ENCODE results near the gene CXorf65.

The CXorf65 gene

DNA sequence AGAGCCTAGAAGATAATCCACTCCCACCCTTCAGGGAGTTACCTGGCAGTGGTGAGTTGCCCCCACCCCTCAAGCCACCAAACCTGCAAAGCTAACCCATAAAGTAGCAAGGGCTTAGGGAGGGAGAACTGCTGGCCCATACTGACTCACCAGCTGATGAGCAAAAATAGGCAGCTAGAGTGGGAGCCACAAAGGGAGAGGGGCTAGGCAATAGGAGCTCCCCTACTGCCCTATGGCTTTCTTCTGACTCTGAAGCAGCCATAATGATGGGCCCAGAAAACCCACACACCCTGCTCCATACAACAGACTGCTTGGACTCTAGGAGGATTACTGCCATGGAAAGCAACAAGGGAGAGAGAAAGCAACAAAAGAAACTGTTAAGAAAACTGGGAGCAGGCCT, 46.4 kb downstream of the CXorf65 start:
- Histone ChIP-seq H3K27me3 (ENCODE audit: insufficient read depth, poor library complexity, severe bottlenecking) (no peaks in the 10 kb centered on the region), H3K27ac (replicated peaks) (no peak overlapping the region), H3K4me3 (replicated peaks; ENCODE audit: insufficient read depth, low read length) (no peak overlapping the region)
- DNase-seq (ENCODE audit: low read depth in 1 of 2, low spot score in 1 of 2), result no peak
- TF ChIP-seq, protein P1, sequence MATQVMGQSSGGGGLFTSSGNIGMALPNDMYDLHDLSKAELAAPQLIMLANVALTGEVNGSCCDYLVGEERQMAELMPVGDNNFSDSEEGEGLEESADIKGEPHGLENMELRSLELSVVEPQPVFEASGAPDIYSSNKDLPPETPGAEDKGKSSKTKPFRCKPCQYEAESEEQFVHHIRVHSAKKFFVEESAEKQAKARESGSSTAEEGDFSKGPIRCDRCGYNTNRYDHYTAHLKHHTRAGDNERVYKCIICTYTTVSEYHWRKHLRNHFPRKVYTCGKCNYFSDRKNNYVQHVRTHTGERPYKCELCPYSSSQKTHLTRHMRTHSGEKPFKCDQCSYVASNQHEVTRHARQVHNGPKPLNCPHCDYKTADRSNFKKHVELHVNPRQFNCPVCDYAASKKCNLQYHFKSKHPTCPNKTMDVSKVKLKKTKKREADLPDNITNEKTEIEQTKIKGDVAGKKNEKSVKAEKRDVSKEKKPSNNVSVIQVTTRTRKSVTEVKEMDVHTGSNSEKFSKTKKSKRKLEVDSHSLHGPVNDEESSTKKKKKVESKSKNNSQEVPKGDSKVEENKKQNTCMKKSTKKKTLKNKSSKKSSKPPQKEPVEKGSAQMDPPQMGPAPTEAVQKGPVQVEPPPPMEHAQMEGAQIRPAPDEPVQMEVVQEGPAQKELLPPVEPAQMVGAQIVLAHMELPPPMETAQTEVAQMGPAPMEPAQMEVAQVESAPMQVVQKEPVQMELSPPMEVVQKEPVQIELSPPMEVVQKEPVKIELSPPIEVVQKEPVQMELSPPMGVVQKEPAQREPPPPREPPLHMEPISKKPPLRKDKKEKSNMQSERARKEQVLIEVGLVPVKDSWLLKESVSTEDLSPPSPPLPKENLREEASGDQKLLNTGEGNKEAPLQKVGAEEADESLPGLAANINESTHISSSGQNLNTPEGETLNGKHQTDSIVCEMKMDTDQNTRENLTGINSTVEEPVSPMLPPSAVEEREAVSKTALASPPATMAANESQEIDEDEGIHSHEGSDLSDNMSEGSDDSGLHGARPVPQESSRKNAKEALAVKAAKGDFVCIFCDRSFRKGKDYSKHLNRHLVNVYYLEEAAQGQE (IDR thresholded peaks at IDR 0.05; ENCODE audit: insufficient replicate concordance, low read depth), result no peak
- TF ChIP-seq, protein P2, sequence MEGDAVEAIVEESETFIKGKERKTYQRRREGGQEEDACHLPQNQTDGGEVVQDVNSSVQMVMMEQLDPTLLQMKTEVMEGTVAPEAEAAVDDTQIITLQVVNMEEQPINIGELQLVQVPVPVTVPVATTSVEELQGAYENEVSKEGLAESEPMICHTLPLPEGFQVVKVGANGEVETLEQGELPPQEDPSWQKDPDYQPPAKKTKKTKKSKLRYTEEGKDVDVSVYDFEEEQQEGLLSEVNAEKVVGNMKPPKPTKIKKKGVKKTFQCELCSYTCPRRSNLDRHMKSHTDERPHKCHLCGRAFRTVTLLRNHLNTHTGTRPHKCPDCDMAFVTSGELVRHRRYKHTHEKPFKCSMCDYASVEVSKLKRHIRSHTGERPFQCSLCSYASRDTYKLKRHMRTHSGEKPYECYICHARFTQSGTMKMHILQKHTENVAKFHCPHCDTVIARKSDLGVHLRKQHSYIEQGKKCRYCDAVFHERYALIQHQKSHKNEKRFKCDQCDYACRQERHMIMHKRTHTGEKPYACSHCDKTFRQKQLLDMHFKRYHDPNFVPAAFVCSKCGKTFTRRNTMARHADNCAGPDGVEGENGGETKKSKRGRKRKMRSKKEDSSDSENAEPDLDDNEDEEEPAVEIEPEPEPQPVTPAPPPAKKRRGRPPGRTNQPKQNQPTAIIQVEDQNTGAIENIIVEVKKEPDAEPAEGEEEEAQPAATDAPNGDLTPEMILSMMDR (IDR thresholded peaks at IDR 0.05; ENCODE audit: insufficient read depth, low read length), result no peak
- TF ChIP-seq SPI1 (IDR thresholded peaks at IDR 0.05; ENCODE audit: borderline replicate concordance, low read depth) (no peak), POLR2AphosphoS5 (IDR thresholded peaks at IDR 0.05; ENCODE audit: low read depth) (no peak), GABPA (IDR thresholded peaks at IDR 0.05; ENCODE audit: low read depth) (no peak)

DNA sequence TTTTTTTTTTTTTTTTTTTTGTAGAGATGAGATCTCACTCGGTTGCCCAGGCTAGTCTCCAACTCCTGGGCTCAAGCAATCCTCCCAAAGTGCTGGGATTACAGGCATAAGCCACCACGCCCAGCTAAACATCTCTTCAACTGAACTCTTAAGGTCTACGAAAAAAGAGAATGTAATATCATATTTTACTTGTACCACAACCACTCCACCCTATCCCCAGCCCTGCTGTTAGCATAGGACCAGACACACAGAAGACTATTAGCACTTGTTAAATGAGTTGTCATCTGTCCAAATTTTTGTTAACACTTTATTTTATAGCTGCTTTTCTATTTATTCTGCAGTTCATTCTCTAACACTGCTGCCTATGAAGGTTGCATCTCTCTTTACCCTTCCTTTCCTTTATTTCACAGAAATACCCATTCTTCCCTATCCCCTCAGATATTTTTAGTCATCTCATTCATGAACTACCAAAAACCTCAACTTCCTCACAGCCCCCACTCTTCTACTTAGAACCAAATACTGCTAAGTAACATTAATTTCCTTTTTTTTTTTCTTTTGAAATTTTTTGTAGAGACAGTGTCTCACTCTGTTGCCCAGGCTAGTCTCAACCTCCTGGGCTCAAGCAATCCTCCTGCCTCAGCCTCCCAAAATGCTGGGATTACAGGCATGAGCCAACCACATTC, 48.6 kb downstream of the CXorf65 start:
- Histone ChIP-seq H3K4me3 (replicated peaks; ENCODE audit: insufficient read depth, low read length) (no peak overlapping the region), H3K27me3 (ENCODE audit: insufficient read depth, poor library complexity, severe bottlenecking) (no peaks in the 10 kb centered on the region), H3K27ac (replicated peaks) (peak overlapping the region; percentile 23)
- TF ChIP-seq, protein P1 (IDR thresholded peaks at IDR 0.05; ENCODE audit: insufficient replicate concordance, low read depth), result no peak
- peak; percentile 32; the same call in 1 of the 2 replicates for TF ChIP-seq SPI1 (IDR thresholded peaks at IDR 0.05; ENCODE audit: borderline replicate concordance, low read depth)
- no peak for DNase-seq (ENCODE audit: low read depth in 1 of 2, low spot score in 1 of 2)

DNA sequence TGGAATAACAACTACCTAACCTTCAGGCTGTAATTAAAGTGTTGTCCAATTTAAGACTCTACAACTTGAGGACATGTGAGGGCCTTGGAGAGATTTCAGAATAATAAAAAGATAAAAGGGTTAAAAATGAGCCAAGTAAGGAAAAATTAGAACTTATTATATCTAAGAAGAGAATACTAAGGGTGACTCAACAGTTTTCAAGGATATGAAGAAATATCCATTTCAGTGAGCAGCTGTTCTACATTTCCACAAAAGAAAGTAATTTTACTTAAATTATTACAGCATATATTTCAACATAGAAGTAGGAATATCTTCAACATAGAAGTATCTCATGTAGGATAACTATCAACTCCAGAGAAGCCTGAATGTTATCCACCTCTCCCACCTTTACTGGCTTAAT, 49.7 kb downstream of the CXorf65 start:
- TF ChIP-seq SPI1 (IDR thresholded peaks at IDR 0.05; ENCODE audit: borderline replicate concordance, low read depth) (no peak), GABPA (IDR thresholded peaks at IDR 0.05; ENCODE audit: low read depth) (no peak), POLR2AphosphoS5 (IDR thresholded peaks at IDR 0.05; ENCODE audit: low read depth) (no peak)
- TF ChIP-seq, protein P2 (IDR thresholded peaks at IDR 0.05; ENCODE audit: insufficient read depth, low read length), result no peak
- TF ChIP-seq, protein P1 (IDR thresholded peaks at IDR 0.05; ENCODE audit: insufficient replicate concordance, low read depth), result no peak
- no peak for DNase-seq (ENCODE audit: low read depth in 1 of 2, low spot score in 1 of 2)
- Histone ChIP-seq H3K27ac (replicated peaks) (peak overlapping the region; percentile 43), H3K27me3 (ENCODE audit: insufficient read depth, poor library complexity, severe bottlenecking) (no peaks in the 10 kb centered on the region), H3K4me3 (replicated peaks; ENCODE audit: insufficient read depth, low read length) (no peak overlapping the region)

All from HL-60 (cell line).